CD4-positive, CD25-positive, alpha-beta regulatory T cell (primary cell): ENCODE measurements around the gene SELENOO. TPM values are rescaled to one million over a fixed set of nuclear protein-coding genes. Genes with fewer than 3 reads are reported as not detected.

Source experiments
- ATAC-seq, 2 donors: fragments of 150-1000 bp; cut with Tn5 transposase; one replicate each; pipeline ENCODE4 v1.10.0; 2021; ENCODE audit warnings: low read depth in 2 of 2, moderate number of reproducible peaks in 2 of 2, moderate library complexity in 1 of 2
- DNase-seq, 3 donors: peaks; one replicate each; pipeline versions ENCODE4 v3.0.0 to v3.0.0-alpha.2; 2012 to 2022; ENCODE audit warnings: mixed read lengths in 1 of 3
- H3K27ac ChIP-seq: one replicate; pipeline ENCODE4 v1.7.0; 2013; ENCODE audit warnings: mild to moderate bottlenecking, low read length; ENCODE audit not compliant: insufficient read depth, poor library complexity, severe bottlenecking
- H3K27me3 ChIP-seq: one replicate; pipeline ENCODE4 v1.7.0; 2013; ENCODE audit warnings: low read length; ENCODE audit not compliant: control insufficient read depth, insufficient read depth
- H3K36me3 ChIP-seq: one replicate; pipeline ENCODE4 v1.7.0; 2013; ENCODE audit warnings: mild to moderate bottlenecking, low read length, moderate library complexity; ENCODE audit not compliant: control insufficient read depth, insufficient read depth
- H3K4me1 ChIP-seq: 2 replicates; pipeline ENCODE4 v1.7.0; 2013; ENCODE audit warnings: mild to moderate bottlenecking, low read length; ENCODE audit not compliant: insufficient read depth, control insufficient read depth, poor library complexity, severe bottlenecking
- H3K4me3 ChIP-seq: one replicate; pipeline ENCODE4 v1.7.0; 2013; ENCODE audit warnings: low read depth, mild to moderate bottlenecking, low read length, moderate library complexity
- H3K9me3 ChIP-seq, 2 experiments: 1 replicate in 1 of 2; 2 replicates in 1 of 2; pipeline ENCODE4 v1.7.0; 2013; ENCODE audit warnings: low read length in 2 of 2, mild to moderate bottlenecking in 1 of 2, moderate library complexity in 1 of 2; ENCODE audit not compliant: control insufficient read depth in 2 of 2
- H3K27ac Mint-ChIP-seq, 3 donors: one replicate each; pipeline ENCODE4 v1.8.0; 2020 to 2022; ENCODE audit warnings: mild to moderate bottlenecking in 3 of 3, mixed read lengths in 3 of 3, moderate library complexity in 2 of 3
- H3K27me3 Mint-ChIP-seq: one replicate; pipeline ENCODE4 v1.8.0; 2022; ENCODE audit warnings: mild to moderate bottlenecking, mixed read lengths
- H3K36me3 Mint-ChIP-seq: one replicate; pipeline ENCODE4 v1.8.0; 2020; ENCODE audit warnings: mixed read lengths
- H3K4me1 Mint-ChIP-seq, 4 donors: one replicate each; pipeline ENCODE4 v1.8.0; 2020 to 2022; ENCODE audit warnings: mixed read lengths in 4 of 4, mild to moderate bottlenecking in 1 of 4
- H3K4me3 Mint-ChIP-seq, 4 donors: one replicate each; pipeline ENCODE4 v1.8.0; 2020 to 2022; ENCODE audit warnings: mild to moderate bottlenecking in 4 of 4, mixed read lengths in 4 of 4, moderate library complexity in 3 of 4
- H3K9me3 Mint-ChIP-seq, 7 donors: one replicate each; pipeline ENCODE4 v1.8.0; 2020 to 2022; ENCODE audit warnings: mixed read lengths in 7 of 7, mild to moderate bottlenecking in 3 of 7, moderate library complexity in 2 of 7
- polyA plus RNA-seq, 4 donors: library from polyadenylated mRNA; unstranded; fragments of 300-500 nt; fragmentation: Illumina TruSeq; gene quantifications; one replicate each; pipeline ENCODE4 v1.2.3, GENCODE V29; 2021
- total RNA-seq: library from RNA; stranded (reverse); gene quantifications from one replicate; pipeline ENCODE4 v1.2.3, GENCODE V29; 2022

The SELENOO gene
- total and polyA plus RNA-seq, 5 donors from 2014 or later, result 1.8 to 31.9 (median 3.5) TPM

DNA sequence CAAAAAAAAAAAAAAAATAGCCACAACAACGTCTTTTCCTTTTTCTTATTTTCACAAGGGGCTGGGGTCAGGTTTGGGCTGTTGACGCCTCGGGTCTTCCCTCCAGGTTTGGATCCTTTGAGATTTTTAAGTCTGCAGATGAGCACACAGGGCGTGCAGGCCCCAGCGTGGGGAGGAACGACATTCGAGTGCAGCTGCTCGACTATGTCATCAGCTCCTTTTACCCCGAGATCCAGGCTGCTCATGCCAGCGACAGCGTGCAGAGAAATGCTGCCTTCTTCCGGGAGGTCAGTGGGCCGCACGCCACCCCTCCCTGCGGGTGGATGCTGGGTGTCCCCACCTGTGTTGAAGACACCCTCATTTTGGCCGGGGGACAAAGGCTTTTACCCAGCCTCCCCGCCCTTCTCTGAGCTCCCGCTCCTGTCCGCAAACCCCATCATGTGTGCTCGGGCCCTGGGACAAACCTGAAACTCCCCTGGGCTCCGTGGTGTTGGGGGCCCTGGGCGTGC lies 7.7 kb downstream of the SELENOO start:
- no peak for DNase-seq
- Histone ChIP-seq H3K4me1 (peaks cover 8% of the 10 kb centered on the region), H3K4me3 (no peak overlapping the region), H3K27ac (no peak overlapping the region), H3K9me3 (no peaks in the 10 kb centered on the region), H3K36me3 (peaks cover 45% of the 10 kb centered on the region), H3K27me3 (no peaks in the 10 kb centered on the region)
- Mint-ChIP-seq H3K4me3 (peak overlapping the region in 1 of 4 donors; percentile 22), H3K9me3 (no peaks in the 10 kb centered on the region), H3K27me3 (no peaks in the 10 kb centered on the region), H3K36me3 (peaks cover 21% of the 10 kb centered on the region), H3K27ac (no peak overlapping the region), H3K4me1 (peaks cover 12 to 36% (median 26%) of the 10 kb centered on the region in 4 donors)
- ATAC-seq, result no peak

- Histone ChIP-seq H3K9me3 (no peaks in the 10 kb centered on the region), H3K4me1 (peaks cover 8% of the 10 kb centered on the region), H3K27me3 (no peaks in the 10 kb centered on the region), H3K4me3 (no peak overlapping the region), H3K27ac (no peak overlapping the region), H3K36me3 (peaks cover 44% of the 10 kb centered on the region)
- H3K4me1 Mint-ChIP-seq, result peaks cover 12 to 31% (median 24%) of the 10 kb centered on the region in 4 donors
- no peaks in the 10 kb centered on the region for H3K27me3 Mint-ChIP-seq
- peak overlapping the region in 1 of 4 donors; percentile 55 for H3K4me3 Mint-ChIP-seq
- peaks cover 16% of the 10 kb centered on the region for H3K36me3 Mint-ChIP-seq
- H3K9me3 Mint-ChIP-seq, result no peaks in the 10 kb centered on the region
- ATAC-seq (no peak), DNase-seq (no peak)
- H3K27ac Mint-ChIP-seq, result peak overlapping the region in 2 of 3 donors; percentile 75 to 89
Measured at GRCh38 chr22:50208939-50209892, 8.4 kb downstream of the SELENOO start.

DNA sequence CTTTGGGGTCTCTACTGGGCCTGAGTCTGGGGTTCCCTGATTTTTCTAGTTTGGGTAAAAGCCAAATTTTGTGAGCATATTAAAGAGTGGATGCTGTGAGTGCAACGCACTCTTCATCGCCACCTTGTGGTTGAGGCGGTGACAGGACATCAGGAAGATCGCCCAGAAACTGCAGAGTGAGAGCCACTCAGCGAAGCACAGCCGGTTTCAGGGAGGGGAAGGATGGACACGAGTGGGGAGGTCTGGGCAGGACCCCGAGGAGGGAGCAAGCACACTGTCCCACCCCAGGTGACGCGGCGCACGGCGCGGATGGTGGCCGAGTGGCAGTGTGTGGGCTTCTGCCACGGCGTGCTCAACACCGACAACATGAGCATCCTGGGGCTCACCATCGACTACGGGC lies 9.1 kb downstream of the SELENOO start:
- DNase-seq (peak; percentile 54 to 78 (median 75)), ATAC-seq (peak; percentile 65 to 73)
- Mint-ChIP-seq H3K4me3 (peak overlapping the region in 1 of 4 donors; percentile 55), H3K9me3 (no peaks in the 10 kb centered on the region), H3K36me3 (peaks cover 19% of the 10 kb centered on the region), H3K27ac (peak overlapping the region; percentile 18 to 89 (median 75)), H3K4me1 (peaks cover 12 to 29% (median 22%) of the 10 kb centered on the region in 4 donors), H3K27me3 (no peaks in the 10 kb centered on the region)
- H3K4me1 ChIP-seq, result peaks cover 8% of the 10 kb centered on the region
- H3K27me3 ChIP-seq, result no peaks in the 10 kb centered on the region
- no peaks in the 10 kb centered on the region for H3K9me3 ChIP-seq
- H3K4me3 ChIP-seq, result no peak overlapping the region
- H3K36me3 ChIP-seq, result peaks cover 46% of the 10 kb centered on the region
- H3K27ac ChIP-seq, result no peak overlapping the region

DNA sequence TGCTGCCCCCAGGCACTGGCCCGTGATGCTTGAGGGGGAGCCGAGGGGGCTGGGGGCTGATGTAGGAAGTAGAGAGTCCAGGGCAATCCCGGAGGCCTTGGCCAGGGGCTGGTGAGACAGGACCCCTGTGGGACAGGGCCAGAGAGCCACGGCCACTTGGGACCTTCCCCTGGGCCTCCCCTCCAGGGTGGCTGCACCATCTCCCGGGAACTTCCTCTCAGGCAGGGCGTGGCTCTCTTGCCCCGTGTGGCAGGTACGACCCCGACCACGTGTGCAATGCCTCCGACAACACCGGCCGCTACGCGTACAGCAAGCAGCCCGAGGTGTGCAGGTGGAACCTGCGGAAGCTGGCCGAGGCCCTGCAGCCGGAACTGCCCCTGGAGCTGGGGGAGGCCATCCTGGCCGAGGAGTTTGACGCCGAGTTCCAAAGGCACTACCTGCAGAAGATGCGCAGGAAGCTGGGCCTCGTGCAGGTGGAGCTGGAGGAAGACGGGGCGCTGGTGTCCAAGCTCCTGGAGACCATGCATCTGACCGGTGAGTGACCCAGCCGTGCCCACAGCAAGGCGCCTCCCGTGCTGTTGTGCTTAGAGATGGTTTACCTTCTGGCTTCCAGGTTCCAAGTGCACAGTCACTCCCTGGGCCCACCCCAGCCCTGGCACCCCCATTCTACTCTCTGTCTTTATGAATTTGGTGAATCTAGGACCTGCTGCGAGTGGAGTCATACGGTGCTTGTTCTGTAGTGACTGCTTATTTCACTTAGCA lies 9.7 kb downstream of the SELENOO start:
- no peaks in the 10 kb centered on the region for H3K27me3 Mint-ChIP-seq

DNA sequence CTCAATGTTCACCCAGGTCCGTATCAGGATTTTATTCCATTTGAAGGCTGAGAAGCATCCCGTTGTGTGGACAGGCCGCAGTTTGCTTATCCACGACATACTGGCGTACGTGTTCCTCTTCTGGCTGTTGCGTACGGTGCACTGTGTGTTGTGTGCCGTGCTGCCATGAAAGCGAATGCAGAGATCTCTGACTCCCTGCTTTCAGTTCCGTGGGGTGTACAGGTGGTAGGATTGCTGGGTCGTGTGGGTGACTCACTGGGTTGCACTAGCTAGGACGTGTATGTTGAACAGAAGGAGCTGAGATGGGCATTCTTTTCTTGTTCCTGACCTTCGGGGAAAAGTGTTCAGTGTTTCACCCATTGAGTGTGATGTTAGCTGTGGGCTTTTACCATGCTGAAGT lies 10.3 kb downstream of the SELENOO start:
- DNase-seq (no peak), ATAC-seq (no peak)
- H3K36me3 ChIP-seq, result peaks cover 56% of the 10 kb centered on the region
- Mint-ChIP-seq H3K4me1 (peaks cover 12 to 27% (median 19%) of the 10 kb centered on the region in 4 donors), H3K27ac (no peak overlapping the region), H3K27me3 (no peaks in the 10 kb centered on the region), H3K36me3 (peaks cover 28% of the 10 kb centered on the region), H3K9me3 (no peaks in the 10 kb centered on the region), H3K4me3 (peak overlapping the region in 1 of 4 donors; percentile 35)
- no peak overlapping the region for H3K4me3 ChIP-seq
- H3K4me1 ChIP-seq, result peaks cover 8% of the 10 kb centered on the region
- no peak overlapping the region for H3K27ac ChIP-seq
- H3K27me3 ChIP-seq, result no peaks in the 10 kb centered on the region
- no peaks in the 10 kb centered on the region for H3K9me3 ChIP-seq

More for the DNA sequence above, 9.7 kb downstream of the SELENOO start:
- Histone ChIP-seq H3K4me1 (peaks cover 8% of the 10 kb centered on the region), H3K36me3 (peaks cover 50% of the 10 kb centered on the region), H3K4me3 (no peak overlapping the region), H3K27ac (no peak overlapping the region), H3K27me3 (no peaks in the 10 kb centered on the region), H3K9me3 (no peaks in the 10 kb centered on the region)
- ATAC-seq (no peak), DNase-seq (no peak)
- Mint-ChIP-seq H3K4me1 (peaks cover 12 to 27% (median 19%) of the 10 kb centered on the region in 4 donors), H3K4me3 (peak overlapping the region in 1 of 4 donors; percentile 35), H3K9me3 (no peaks in the 10 kb centered on the region), H3K27ac (no peak overlapping the region), H3K36me3 (peaks cover 22% of the 10 kb centered on the region)

GRCh38 chr22:50213263-50213662 lies 12.5 kb downstream of the SELENOO start:
- Mint-ChIP-seq H3K9me3 (no peaks in the 10 kb centered on the region), H3K4me1 (peaks cover 12 to 25% (median 19%) of the 10 kb centered on the region in 4 donors), H3K36me3 (peaks cover 28% of the 10 kb centered on the region), H3K27me3 (no peaks in the 10 kb centered on the region), H3K4me3 (peak overlapping the region in 1 of 4 donors; percentile 58), H3K27ac (peak overlapping the region in 1 of 3 donors; percentile 11)
- no peaks in the 10 kb centered on the region for H3K9me3 ChIP-seq
- H3K4me1 ChIP-seq, result peaks cover 8% of the 10 kb centered on the region
- H3K27ac ChIP-seq, result no peak overlapping the region
- H3K27me3 ChIP-seq, result no peaks in the 10 kb centered on the region
- H3K4me3 ChIP-seq, result no peak overlapping the region
- ATAC-seq (no peak), DNase-seq (no peak)
- peaks cover 53% of the 10 kb centered on the region for H3K36me3 ChIP-seq

DNA sequence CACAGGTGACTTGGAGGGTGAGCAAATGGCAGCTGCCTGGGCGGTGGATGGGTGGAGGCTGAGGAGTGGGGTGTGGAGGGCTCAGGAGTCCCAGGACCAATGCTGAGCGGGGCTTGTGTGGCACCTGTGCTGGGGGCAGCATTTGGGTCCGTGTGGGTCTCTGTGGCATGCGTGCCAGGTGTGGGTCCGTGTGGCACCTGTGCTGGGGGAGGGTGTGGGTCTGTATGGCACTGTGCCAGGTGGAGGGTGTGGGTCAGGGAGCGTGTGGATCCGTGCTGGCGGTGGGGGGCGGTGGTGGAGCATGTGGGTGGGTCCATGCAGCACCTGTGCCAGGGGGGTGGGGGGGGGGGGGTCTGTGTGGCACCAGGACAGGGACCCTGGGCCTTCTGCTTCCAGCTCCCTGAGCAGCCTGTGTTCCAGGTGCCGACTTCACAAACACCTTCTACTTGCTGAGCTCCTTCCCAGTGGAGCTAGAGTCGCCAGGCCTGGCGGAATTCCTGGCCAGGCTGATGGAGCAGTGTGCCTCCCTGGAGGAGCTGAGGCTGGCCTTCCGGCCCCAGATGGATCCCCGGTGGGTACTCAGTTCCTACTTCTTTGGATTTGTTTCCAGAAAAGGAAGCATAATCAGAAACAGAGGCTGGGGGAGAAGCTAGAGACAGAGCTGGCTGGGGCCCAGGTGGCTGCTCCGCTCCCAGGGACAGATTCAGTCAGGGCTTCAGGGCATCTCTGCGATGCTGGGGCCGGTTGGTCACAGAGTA lies 14.7 kb downstream of the SELENOO start:
- Mint-ChIP-seq H3K27ac (no peak overlapping the region), H3K9me3 (no peaks in the 10 kb centered on the region), H3K4me3 (no peak overlapping the region), H3K4me1 (peaks cover 6 to 21% (median 14%) of the 10 kb centered on the region in 4 donors), H3K27me3 (no peaks in the 10 kb centered on the region), H3K36me3 (peaks cover 24% of the 10 kb centered on the region)
- DNase-seq (no peak), ATAC-seq (no peak)
- H3K36me3 ChIP-seq, result peaks cover 56% of the 10 kb centered on the region
- no peaks in the 10 kb centered on the region for H3K27me3 ChIP-seq
- no peak overlapping the region for H3K27ac ChIP-seq
- no peaks in the 10 kb centered on the region for H3K4me1 ChIP-seq
- H3K4me3 ChIP-seq, result no peak overlapping the region
- no peaks in the 10 kb centered on the region for H3K9me3 ChIP-seq
